GM18499 (cell line): ENCODE measurements around the gene PLCH2.

ENCODE experiments used
- ATAC-seq: cut with Tn5 transposase; IDR thresholded peaks from one replicate; pipeline ENCODE4 v1.9.1; 2021; ENCODE audit warnings: moderate number of reproducible peaks; ENCODE audit not compliant: insufficient read depth, unreplicated experiment

PLCH2 gene

DNA sequence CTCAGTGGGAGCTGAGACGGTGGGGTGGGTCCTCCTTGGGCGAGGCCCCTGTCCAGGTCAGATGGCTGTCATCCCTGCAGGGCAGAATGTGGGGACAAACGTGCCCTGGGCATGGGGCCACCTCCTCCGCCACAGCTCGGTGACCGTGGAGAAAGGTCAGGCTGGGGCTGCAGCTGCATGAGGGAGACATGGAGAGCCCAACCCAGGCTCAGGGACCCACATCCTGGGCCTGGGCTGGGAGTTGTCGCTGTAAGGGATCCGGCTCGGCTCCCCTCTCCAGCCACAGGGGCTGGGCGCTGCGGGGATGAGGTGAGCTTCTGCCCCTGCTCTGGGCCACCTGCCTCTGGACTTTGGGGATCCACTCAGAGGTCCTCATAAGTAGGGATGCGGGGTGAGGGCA, 518 bp upstream of the PLCH2 start:
- no peak for ATAC-seq

DNA sequence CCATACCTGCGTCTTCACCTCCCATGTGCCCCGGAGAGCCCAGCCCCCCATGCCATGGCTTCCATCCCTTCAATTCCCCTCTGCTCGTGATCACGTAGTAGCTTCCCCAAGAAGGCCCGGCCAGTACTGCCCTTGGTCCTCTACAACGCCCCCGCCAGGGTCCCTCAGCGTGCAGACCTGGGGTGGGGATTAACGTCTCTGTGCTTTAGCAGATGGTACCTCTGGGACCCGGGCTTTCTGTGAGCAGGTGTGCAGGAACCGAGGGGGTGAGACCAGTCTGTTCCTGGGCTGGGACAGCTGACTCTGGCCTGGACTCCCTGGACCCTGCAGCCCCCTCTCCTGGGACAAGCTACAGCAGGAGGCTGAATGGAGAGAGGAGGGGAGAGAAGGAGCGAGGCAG, 1.2 kb downstream of the PLCH2 start:
- no peak for ATAC-seq

DNA sequence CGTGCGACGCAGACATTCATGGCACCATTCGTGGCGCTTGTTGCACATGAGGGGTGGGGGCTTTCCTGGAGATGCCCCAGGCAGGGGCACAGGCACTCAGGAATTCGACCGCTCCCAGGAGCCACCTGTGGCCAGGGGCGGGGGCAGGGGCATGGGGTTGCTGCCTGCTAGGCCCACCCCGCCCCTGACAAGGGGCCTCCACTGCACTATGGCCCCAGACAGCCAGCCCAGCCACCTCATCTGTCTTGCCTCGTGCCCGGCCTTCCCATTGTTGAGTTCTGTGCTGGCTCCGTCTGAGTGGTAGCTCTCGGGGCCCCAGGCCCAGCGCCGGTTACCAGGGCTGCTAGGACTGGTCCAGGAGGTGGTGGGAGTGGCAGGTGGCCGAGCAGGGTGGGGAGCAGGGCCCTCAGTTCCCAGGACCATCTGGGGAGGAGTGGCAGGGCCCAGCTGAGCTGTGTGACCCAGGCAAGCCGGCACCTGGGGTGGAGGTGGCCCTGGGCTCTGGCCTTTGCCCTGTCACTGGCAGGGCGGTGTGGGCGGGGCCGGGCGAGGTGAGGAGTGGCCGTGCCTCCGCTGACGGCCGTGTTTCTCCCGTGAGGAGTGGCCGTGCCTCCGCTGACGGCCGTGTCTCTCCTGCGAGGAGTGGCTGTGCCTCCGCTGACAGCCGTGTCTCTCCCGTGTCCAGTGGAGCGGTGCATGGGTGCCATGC, 1.9 kb downstream of the PLCH2 start:
- ATAC-seq, result no peak

DNA sequence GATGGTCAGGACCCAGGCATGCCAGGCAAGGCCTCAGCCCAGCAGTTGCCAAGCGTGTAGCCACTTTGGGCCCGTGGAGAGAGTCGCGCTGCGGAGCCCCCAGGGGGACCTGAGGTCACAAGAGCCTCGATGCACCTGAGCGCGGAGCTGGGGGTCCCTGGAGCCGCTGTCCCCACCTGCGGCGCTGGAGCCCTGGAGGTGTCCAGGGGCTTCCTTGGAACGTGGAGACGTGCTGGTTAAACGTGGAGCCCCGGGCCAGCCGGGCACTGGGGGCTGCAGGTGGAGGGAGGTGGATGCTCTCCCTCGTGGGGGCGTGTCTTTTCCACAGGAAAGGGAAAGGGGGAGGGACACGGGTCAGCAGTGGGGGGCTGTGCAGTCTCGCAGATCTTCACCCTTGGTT, 3.1 kb downstream of the PLCH2 start:
- ATAC-seq, result no peak

DNA sequence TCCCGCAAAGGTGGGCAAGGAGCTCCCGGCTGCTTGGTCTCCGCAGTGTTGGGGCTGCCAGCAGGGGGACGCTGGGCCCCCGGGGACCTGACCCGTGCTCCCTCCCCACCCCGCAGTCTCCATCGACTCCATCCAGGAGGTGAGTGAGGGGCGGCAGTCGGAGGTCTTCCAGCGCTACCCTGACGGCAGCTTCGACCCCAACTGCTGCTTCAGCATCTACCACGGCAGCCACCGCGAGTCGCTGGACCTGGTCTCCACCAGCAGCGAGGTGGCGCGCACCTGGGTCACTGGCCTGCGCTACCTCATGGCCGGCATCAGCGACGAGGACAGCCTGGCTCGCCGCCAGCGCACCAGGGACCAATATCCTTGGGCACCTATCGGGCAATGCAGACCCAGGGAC, 3.5 kb downstream of the PLCH2 start:
- ATAC-seq, result no peak

DNA sequence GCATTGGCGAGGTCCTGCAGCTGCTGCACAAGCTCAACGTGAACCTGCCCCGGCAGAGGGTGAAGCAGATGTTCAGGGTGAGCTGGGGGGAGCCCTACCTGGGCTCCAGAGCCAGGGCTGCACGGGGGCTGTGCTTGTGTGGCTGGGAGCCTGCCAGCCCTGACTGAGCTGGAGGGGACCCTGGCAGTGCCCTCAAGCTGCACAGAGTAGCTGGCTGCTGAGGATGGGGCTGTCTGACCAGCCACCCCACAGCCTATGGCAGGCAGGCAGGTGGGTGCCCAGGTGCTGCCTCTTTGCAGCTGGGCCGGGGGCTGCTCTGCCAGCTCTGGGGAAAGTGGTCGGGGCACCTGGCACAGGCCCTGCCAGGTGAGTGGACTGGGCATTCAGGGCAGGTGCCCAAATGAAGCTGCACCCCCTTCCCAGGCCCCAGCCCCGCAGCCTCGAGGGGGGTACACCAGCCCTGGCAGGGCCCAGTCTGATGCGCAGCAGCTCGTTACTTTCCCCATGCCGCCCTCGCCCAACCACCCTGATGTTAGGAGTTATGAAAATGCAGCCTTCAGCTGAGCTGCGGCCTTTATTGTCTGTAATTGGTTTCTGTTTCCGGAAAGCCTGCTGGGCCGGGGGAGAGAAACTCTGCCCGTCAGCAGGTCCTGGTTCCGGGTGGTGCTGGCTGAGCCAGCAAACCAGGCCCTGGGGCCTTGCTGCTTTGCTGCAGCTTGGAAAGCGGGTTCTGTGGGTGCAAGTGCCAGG, 4.3 kb downstream of the PLCH2 start:
- no peak for ATAC-seq

DNA sequence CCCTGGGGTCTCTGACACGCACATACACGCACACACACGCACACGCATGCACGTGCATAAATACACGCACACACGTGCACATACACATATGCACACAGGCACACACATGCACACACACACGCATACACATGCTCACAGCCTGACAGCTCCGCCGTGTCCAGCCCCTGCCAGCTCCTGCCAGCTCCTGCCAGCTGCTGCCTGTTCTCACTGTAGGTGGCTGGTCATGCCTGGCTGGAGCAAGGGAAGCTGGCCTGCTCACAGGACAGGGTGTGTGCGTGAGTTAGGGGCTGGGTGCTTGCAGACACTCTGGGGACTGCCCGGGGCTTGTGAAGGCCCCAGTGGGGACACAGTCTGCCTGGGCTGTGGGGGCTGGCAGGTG, 4.9 kb downstream of the PLCH2 start:
- ATAC-seq, result no peak

DNA sequence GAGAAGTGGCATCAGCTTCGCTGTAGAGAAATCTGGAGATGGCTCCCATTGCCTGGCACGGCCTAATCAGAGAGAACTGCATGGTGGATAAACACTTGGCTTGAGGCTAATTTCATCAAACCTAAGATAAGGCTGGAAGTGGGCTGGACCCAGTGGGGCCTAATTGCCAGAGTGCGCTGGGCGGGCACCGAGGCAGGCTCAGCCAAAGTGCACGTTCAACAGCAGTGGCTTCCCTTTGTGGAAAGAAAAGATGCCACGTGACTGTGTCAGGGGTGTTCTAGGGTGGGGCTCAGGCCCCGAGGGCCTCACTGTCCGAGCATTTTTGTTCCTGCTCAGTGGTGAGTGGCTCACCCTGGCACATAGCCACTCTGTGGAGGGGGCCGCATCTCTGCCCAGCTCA, 5.8 kb downstream of the PLCH2 start:
- ATAC-seq, result no peak

DNA sequence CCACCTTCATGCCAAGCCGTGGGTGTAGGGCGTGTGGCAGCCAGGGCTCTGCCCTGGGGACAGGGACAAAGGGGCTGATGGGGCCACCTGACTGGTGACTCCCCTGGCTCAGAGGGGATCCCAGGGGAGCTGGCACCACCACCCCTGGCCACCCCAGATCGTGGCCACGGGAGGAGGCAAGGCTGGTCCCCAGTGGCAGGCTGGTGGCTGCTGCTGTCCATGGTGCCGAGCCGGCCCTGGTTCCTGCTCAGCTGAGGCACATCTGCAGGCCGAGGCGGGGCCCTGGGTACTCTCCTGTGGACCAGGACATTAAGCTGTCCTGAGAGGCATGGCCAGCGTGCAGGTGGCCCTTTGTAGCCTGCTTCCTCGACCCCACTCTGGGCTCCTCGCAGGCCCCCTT, 6.5 kb downstream of the PLCH2 start:
- no peak for ATAC-seq

DNA sequence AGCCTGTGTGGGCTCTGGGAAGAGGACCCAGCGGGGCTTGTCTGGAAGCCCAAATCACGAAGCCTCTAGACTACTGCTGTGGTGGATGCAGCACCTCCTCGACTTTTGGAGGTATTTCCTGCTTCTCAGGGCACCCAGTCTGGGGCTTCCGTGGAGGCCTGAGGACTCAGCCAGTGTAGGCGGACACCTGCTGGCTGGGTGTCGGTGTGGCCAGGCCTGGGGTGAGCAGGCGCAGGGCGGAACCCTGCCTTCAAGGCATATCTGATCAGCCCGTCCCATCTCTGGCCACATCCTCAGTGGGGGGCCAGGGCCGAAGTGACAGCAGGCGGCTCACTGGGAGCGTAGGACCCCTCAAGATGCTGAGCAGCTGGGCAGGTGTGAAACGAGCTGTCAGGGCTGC, 6.9 kb downstream of the PLCH2 start:
- ATAC-seq, result no peak

DNA sequence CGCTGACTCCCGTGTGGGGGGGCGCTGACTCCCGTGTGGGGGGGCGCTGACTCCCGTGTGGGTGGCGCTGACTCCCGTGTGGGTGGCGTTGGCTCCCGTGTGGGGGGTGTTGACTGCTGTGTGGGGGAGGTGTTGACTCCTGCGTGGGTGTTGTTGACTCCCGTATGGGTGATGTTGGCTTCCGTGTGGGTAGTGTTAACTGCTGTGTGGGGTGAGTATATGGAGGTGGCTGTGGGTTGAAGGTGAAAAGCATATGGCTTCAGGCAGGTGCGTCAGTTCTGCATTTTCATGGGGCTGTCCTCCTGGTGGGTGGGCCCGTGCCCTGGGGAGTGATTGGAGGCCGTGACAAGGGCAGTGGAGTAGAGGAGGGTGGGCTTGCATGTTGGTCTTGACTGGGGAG, 7.9 kb downstream of the PLCH2 start:
- ATAC-seq, result no peak

DNA sequence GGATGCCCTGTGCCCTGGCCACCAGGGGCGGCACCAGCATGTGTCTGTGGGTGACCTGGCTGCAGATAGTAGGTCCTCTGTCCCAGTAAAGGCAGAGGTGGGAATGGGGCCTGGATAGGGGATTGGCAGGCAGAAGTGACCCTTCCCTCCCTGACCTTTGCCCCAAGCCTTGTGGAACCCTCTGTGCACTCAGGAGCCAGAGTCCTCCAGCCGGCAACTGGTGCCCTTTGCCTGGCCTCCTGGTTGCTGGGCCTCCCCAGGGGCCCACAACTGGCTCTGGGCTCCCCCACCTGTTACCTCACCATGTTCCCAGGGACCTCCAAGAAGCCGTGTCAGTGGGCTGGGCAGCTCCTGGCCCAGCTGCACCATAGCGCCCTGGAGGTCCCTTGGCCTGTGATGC, 10.0 kb downstream of the PLCH2 start:
- ATAC-seq, result no peak

DNA sequence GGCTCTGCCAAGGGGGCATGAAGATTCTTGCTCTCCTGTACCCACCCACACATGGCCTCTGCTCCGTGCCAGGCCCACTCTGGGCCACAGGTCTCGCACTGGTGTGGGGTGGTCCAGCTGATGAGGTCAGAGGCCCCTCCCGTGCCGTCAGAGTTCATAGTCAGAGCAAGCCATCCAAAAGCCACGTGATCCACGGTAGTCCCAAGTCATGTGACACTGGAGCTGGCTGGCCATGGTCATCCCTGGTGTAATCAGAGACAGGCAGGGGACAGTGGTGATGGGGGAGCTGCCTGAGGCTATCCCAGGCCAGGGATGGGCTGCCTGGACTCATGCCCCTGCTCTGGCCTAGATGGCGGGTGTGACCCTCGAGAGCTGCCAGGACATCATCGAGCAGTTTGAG, 10.5 kb downstream of the PLCH2 start:
- ATAC-seq, result no peak

DNA sequence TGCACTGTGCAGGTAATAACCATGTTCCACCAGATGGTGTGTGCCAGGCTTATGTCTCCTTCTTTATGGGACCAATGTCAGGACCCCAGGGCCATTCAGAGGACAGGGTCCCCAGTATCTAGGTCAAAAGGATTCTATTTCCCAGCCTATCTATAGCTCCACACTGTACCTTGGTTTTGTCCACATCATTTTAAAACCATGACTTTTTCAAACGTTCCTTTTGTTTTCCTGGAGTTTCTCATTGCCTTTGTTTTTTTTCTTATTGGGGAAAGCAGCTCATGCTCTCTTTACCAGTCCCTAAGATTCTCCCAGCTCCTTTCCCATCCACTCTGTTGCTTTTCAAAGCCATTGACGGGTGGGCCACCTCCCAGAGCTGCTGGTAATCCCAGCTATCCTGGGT, 12.6 kb downstream of the PLCH2 start:
- no peak for ATAC-seq

DNA sequence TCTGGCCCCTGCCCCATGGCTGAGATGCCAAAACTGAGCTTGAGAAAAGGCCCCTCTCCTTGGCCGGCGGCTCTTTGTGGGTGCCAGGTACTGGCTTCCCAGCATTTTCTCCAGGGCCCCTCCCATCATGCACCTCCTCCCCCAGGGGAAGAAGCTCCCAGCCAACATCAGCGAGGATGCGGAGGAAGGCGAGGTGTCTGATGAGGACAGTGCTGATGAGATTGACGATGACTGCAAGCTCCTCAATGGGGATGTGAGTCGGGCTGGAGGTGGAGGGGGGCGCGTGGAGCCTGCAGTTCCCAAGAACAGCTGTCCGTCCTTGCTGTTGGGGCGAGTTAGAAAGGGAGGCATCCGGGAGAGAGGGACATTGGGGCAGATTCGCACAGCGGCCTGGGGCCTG, 13.5 kb downstream of the PLCH2 start:
- no peak for ATAC-seq

DNA sequence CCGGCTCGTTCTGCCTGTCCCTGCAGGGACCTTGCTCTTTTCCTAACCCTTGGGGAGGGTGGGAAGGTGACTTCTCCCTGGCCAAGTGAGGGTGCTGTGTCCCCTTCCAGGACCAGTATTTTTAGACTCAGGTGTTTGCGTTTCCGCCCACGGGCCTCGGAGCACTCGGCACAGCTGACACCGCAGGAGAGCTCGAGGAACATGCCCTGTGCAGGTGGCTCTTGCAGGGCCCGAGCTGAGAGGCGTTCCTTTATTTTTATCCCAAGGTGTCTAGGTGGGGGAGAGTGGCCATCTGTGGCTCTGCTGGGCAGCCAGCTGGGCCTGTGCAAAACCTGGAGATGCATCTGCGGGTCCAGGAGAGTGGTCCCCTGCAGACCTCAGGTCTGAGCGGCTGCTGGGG, 16.0 kb downstream of the PLCH2 start:
- no peak for ATAC-seq

DNA sequence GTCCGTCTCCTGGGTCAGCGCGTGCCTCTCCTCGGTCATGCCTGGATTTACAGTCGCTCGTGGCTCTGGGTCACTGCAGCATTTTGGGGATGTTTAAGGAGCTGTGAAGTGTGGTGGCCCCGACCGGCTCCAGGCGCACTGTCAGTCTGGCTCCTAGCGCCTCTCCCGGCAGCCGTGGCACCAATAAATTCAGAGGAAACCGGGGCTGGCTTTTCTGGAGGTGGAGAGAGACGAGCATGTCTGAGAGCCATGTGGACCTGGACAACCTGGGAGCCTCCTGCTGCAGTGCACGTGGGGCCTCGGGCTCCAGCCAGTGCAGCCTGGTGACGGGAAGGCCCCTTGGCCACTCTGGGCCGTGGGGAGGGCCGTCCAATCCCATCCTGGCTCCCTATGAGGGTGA, 17.1 kb downstream of the PLCH2 start:
- ATAC-seq, result no peak

DNA sequence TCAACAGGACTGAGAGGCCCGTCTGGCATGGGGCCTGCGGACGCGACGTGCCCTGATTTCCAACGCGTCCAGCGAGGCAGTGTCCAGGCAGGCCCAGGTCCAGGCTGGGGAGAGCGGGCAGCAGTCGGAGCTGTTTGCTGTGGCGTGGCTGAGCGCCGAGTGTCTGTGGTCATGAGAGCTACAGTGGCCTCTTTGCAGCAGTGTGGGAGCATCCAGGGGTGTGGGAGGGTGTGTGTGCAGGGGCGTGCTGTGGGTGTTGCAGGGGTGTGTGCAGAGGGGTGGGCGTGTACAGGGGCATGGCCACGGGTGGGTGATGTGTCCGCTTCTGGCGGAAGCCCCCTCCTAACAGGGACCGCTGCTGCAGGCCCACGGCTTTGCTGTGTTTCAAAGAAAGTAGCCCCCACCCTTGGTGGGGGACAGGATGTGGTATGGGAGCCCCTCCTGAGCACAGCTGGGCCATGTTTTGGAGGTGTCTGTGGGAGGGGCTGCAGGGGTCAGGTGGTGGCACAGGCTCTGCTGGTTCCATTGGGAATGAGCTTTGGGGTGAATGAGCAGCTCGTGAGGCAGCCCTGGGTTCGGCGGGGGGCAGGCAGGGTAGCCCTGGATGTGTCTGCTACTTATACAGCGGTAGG, 17.7 kb downstream of the PLCH2 start:
- no peak for ATAC-seq

DNA sequence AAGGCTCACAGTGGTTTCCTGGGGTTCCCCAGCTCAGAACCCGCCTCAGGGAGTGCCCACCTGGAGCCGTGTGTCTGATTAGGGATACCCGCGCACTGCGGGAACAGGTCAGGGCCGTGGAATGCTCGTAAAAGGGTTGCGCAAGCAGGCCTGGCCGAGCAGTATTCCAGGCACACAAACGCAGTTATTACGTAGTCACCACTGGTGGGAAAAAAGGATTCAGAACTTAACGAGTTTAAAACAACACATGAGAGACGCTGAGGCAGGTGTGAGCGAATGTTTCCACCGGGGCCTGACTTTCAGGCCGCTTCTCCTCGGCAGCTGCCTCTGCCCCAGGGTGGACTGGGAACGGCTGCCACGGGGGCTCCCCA, 18.2 kb downstream of the PLCH2 start:
- no peak for ATAC-seq

DNA sequence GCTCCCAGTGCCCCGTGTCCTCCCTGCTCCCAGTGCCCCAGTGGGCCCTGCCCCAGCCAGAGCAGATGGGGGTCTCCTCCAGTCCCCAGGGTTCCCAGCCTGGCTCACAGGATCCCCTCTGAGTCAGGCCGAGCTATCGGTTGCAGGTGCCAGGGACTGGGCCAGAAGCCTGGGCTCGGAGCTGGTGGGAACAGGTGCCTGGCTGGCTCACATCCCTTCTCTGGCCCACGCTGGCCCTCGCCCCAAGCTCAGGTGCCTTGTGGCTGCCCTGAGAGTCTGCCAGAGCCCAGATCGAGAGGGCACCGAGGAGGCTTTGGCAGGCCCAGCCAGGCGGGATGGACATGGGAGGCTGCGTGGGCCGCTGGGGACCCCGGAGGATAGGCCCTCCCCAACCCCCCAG, 18.9 kb downstream of the PLCH2 start:
- ATAC-seq, result no peak

DNA sequence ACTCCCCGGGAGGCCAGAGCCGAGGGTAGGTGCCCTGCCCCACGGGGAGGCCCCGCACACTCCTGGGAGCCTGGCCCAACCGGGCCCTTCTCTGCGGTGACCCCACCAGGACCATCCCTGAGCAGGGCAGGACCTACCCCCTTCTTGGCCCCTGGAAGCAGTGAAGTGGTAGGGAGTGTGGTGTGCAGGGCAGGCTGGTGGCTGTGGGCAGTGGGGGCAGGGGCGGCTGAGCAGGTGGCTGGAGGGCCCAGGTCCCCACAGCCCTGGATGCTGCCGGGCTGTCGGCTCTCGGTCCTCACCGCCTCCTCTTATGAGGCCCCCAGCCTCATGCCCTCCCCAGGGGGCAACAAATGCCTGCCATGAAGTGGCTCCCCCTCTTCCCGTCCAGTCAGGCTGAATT, 19.5 kb downstream of the PLCH2 start:
- no peak for ATAC-seq

DNA sequence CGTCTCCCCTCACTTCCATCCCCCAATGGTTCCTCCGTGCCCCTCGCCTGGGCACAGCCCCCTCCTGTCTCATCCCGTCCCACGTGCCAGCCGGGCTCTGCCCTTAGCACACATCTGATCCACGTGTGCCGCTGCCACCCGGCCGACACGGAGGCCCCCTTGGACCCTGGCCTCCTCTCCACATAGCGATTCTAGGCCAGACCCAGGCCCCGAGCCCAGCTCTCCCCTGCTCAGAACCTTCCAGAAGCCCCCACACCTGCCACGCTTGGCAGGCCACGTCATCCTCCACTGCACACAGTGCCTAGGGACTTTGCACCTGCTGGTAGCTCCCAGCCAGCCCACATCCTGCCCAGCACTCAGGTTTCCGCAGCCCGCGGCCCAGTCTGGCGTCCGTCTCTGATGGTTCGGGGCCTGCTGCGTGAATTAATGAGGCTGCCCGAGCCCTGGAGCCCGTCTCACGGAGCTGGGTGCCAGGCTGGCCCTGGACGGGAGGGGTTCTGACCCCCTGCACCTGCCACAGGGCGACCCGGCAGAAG, 20.1 kb downstream of the PLCH2 start:
- ATAC-seq, result no peak
